Stomach (tissue), 9 donors: Measurements from ENCODE around the gene SH2D3C. TPM values are rescaled to one million over a fixed set of nuclear protein-coding genes. Genes with fewer than 3 reads are reported as not detected.

ENCODE experiments used
- DNase-seq, 2 donors: peaks; one replicate each; pipeline versions ENCODE4 v3.0.0 to v3.0.0-alpha.2; 2013 to 2019
- H3K27ac ChIP-seq, 5 donors: fragments of 200-600 bp in 4 of 5; sonication (generic) in 4 of 5; one replicate each; pipeline ENCODE4 v1.5.1; 2013 to 2019; ENCODE audit warnings: mild to moderate bottlenecking in 1 of 5, moderate library complexity in 1 of 5
- H3K27me3 ChIP-seq, 3 donors: fragments of 200-600 bp; sonication (generic); one replicate each; pipeline ENCODE4 v1.5.1; 2017 to 2019; ENCODE audit warnings: mixed run types in 1 of 3
- H3K36me3 ChIP-seq, 4 donors: fragments of 200-600 bp; sonication (generic); 1 replicate in 3 of 4; 2 replicates in 1 of 4; pipeline ENCODE4 v1.5.1; 2016 to 2019
- H3K4me1 ChIP-seq, 4 donors: fragments of 200-600 bp; sonication (generic); one replicate each; pipeline ENCODE4 v1.5.1; 2016 to 2019
- H3K4me3 ChIP-seq, 4 donors: fragments of 200-600 bp; sonication (generic) in 3 of 4; one replicate each; pipeline ENCODE4 v1.5.1; 2016 to 2019; ENCODE audit warnings: mild to moderate bottlenecking in 1 of 4
- H3K9me3 ChIP-seq, 4 donors: fragments of 200-600 bp; sonication (generic); one replicate each; pipeline ENCODE4 v1.5.1; 2016 to 2019
- CTCF ChIP-seq, 7 experiments: fragments of 450-650 bp in 4 of 7; fragments of 200-600 bp in 3 of 7; sonication (generic) in 3 of 7; IDR thresholded peaks; one replicate each; pipeline ENCODE4 v1.5.1; 2016 to 2019; ENCODE audit warnings: antibody characterized with exemption in 7 of 7, control low read depth in 2 of 7, mild to moderate bottlenecking in 1 of 7
- EP300 ChIP-seq: sonication (generic); formaldehyde crosslinking; IDR thresholded peaks from one replicate; pipeline ENCODE4 v1.6.1; 2017; ENCODE audit warnings: antibody characterized with exemption
- POLR2A ChIP-seq, 4 donors: fragments of 450-650 bp; IDR thresholded peaks; one replicate each; pipeline ENCODE4 v1.6.1; 2016; ENCODE audit warnings: antibody characterized with exemption in 4 of 4, control low read depth in 2 of 4, mild to moderate bottlenecking in 1 of 4, moderate library complexity in 1 of 4
- POLR2AphosphoS5 ChIP-seq, 3 donors: sonication (generic); formaldehyde crosslinking; IDR thresholded peaks; one replicate each; pipeline ENCODE4 v1.6.1; 2016; ENCODE audit warnings: antibody characterized with exemption in 3 of 3
- WGBS, 5 donors: extraction: QIAGEN DNeasy Blood & Tissue Kit in 3 of 5; methylation state at CpG; one replicate each; pipeline versions ENCODE4 v1.1.5 to v1.1.7; 2013 to 2018; 5-methylcytosine and 5-hydroxymethylcytosine counted together
- intact Hi-C: fragments of 100-400 bp; cut with DNase I; formaldehyde crosslinking; loops from one replicate; pipeline ENCODE4 v1.15.1; 2023; ENCODE audit warnings: low total_unique reads
- polyA plus RNA-seq, 3 donors: library from polyadenylated mRNA; stranded (reverse); fragments of 200-250 nt; gene quantifications; one replicate each; pipeline ENCODE4 v1.2.3, GENCODE V29; 2013
- total RNA-seq, 5 donors: library from RNA; depleted of rRNA; stranded (reverse); fragments of >200 nt; gene quantifications; one replicate each; pipeline versions ENCODE4 v1.1.0 to v1.2.3, GENCODE V29; 2014 to 2016
- donor health status: healthy with polysubstance abuse.
- donor health status: Bipolar disorder and iron deficiency.
- donor health status: healthy.

The SH2D3C gene
- total and polyA plus RNA-seq, 8 donors = 1.8 to 38.1 (median 4.5) TPM; not detected in 2

GRCh38 chr9:127711831-127712274, 66.6 kb downstream of the SH2D3C start:
- Histone ChIP-seq H3K36me3 (no peaks in the 10 kb centered on the region), H3K4me1 (peaks cover 16 to 25% (median 22%) of the 10 kb centered on the region in 4 donors), H3K4me3 (no peak overlapping the region), H3K27me3 (no peaks in the 10 kb centered on the region), H3K9me3 (no peaks in the 10 kb centered on the region), H3K27ac (no peak overlapping the region)
- 82 to 89% (median 87%) methylated on average over 10 to 11 of the region's 11 CpGs for WGBS, 5 donors
- no peak for DNase-seq
- intact Hi-C loops = no loop called here
- TF ChIP-seq CTCF (IDR thresholded peaks at IDR 0.05) (no peak), POLR2AphosphoS5 (IDR thresholded peaks at IDR 0.05) (no peak), POLR2A (IDR thresholded peaks at IDR 0.05) (no peak), EP300 (no peak)

DNA sequence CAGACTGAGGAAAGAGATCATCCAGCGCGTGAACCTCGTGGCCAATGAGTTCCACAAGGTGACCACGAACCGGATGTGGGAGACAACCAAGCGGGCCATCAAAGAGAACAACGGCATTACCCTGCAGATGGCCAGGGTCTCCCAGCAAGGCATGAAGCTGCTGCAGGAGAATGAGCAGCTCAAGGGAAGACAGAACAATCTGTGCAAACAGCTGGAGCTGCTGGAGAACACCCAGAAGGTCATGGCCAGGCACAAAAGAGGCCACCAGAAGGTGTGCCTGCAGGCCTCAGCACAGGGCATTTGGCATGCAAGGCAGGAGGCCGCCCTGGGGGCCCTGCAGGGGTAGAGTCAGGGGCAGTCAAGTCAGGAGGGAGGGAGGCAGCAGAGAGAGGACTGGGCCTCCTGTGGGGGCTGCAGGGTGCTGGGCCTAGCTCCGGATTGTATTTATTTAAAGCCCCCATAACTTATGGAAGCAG, 67.2 kb downstream of the SH2D3C start:
- H3K36me3 ChIP-seq = no peaks in the 10 kb centered on the region
- intact Hi-C loops = no loop called here
- no peak for DNase-seq
- no peaks in the 10 kb centered on the region for H3K27me3 ChIP-seq
- no peak overlapping the region for H3K27ac ChIP-seq
- WGBS, 5 donors = 64 to 74% (median 70%) methylated on average over 8 to 9 of the region's 9 CpGs
- H3K4me3 ChIP-seq = no peak overlapping the region
- peaks cover 14 to 23% (median 19%) of the 10 kb centered on the region in 4 donors for H3K4me1 ChIP-seq
- no peaks in the 10 kb centered on the region for H3K9me3 ChIP-seq
- TF ChIP-seq CTCF (IDR thresholded peaks at IDR 0.05) = no peak
- no peak for TF ChIP-seq EP300
- TF ChIP-seq POLR2A (IDR thresholded peaks at IDR 0.05) = no peak
- TF ChIP-seq POLR2AphosphoS5 (IDR thresholded peaks at IDR 0.05) = no peak

- 90 to 95% (median 93%) methylated on average over 10 of the region's 10 CpGs for WGBS, 5 donors
- no peak for TF ChIP-seq POLR2A (IDR thresholded peaks at IDR 0.05)
- TF ChIP-seq POLR2AphosphoS5 (IDR thresholded peaks at IDR 0.05) = no peak
- TF ChIP-seq EP300 = no peak
- no peak for TF ChIP-seq CTCF (IDR thresholded peaks at IDR 0.05)
- Histone ChIP-seq H3K4me1 (peaks cover 11 to 19% (median 13%) of the 10 kb centered on the region in 4 donors), H3K9me3 (no peaks in the 10 kb centered on the region), H3K36me3 (no peaks in the 10 kb centered on the region), H3K27me3 (peaks cover 0 to 2% (median 0%) of the 10 kb centered on the region in 3 donors), H3K4me3 (no peak overlapping the region), H3K27ac (no peak overlapping the region)
- no peak for DNase-seq
- intact Hi-C loops = no loop called here
Observed at GRCh38 chr9:127710204-127710783, 68.2 kb downstream of the SH2D3C start.

DNA sequence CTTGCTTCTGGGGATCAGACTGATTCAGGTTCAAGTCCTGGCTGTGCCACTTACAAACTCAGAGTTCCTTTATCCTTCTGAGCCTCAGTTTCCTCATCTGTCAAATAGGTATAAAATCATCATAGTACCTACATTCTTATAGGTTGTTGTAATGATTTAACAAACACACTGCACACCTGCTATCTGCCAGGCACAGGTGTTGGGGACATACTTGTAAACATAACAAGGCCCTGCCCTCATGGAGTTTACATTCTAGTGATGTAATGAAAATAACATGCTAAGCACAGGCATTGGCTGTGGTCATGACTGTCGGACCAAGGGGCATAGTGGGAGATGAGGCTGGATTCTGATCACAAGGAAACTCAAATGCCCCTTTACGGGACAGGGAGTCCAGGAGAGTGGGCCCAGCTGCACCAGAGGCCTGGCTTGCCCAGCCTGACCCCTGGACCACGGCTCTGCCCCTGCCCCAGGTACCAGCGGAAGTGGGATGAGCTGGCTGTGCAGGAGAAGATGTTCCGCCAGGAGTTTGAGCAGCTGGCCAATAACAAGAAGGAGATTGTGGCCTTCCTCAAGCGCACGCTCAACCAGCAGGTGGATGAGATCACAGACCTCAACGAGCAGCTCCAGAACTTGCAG, 69.4 kb downstream of the SH2D3C start:
- no peak for DNase-seq
- no peak overlapping the region for H3K4me3 ChIP-seq
- H3K9me3 ChIP-seq = no peaks in the 10 kb centered on the region
- H3K4me1 ChIP-seq = peaks cover 1 to 8% (median 3%) of the 10 kb centered on the region in 4 donors
- TF ChIP-seq POLR2AphosphoS5 (IDR thresholded peaks at IDR 0.05) = no peak
- no peak for TF ChIP-seq CTCF (IDR thresholded peaks at IDR 0.05)
- no peak for TF ChIP-seq EP300
- no peak overlapping the region for H3K27ac ChIP-seq
- H3K36me3 ChIP-seq = no peaks in the 10 kb centered on the region
- intact Hi-C loops = no loop called here
- WGBS, 5 donors = 89 to 97% (median 93%) methylated on average over 8 of the region's 8 CpGs
- H3K27me3 ChIP-seq = peaks cover 0 to 5% (median 0%) of the 10 kb centered on the region in 3 donors
